ENCODE data around the gene CDKAL1. TPM values are rescaled to one million over a fixed set of nuclear protein-coding genes. Genes with fewer than 3 reads are reported as not detected.

CDKAL1 gene
- total and polyA plus RNA-seq, 10 of the 15 experiments (the other 5 are each of a cell fraction or from before 2014, with no cell fraction given), result 10.7 to 26.9 (median 17.3) TPM

- in situ Hi-C loops (cut with MboI), result no loop called here
- Histone ChIP-seq H2AFZ (ENCODE audit: control insufficient read depth, low read depth, low read length) (no peak overlapping the region), H4K20me1 (ENCODE audit: control insufficient read depth, insufficient read depth) (no peaks in the 10 kb centered on the region), H3K79me2 (ENCODE audit: control insufficient read depth, insufficient read depth, low read length) (no peaks in the 10 kb centered on the region), H3K9ac (ENCODE audit: control insufficient read depth, insufficient read depth, low read length) (no peak overlapping the region), H3K27me3 (replicated peaks in 1 of 2; ENCODE audit: control insufficient read depth in 2 of 2, insufficient read depth in 2 of 2, low read length in 1 of 2) (no peaks in the 10 kb centered on the region), H3K36me3 (ENCODE audit: control insufficient read depth in 2 of 2, insufficient read depth in 2 of 2, low read length in 1 of 2) (peaks cover 0 to 2% of the 10 kb centered on the region in 2 experiments; a peak in 1 of 4 replicates), H3K4me1 (ENCODE audit: control insufficient read depth, insufficient read depth, low read length) (no peaks in the 10 kb centered on the region), H3K4me2 (ENCODE audit: control insufficient read depth, insufficient read depth) (no peak overlapping the region), H3K4me3 (no peak overlapping the region), H3K9me3 (replicated peaks; ENCODE audit: control insufficient read depth, insufficient read depth, low read length) (no peaks in the 10 kb centered on the region; the same call in 2 of the 3 replicates), H3K27ac (ENCODE audit: control insufficient read depth, insufficient read depth) (no peak overlapping the region)
- intact Hi-C loops (cut with micrococcal nuclease; ENCODE audit: unreplicated experiment), result no loop called here
- WGBS (ENCODE audit: insufficient coverage, insufficient replicate concordance, low lambda C conversion rate, missing lambda C conversion rate), result 83% methylated on average over 4 of the region's 4 CpGs
- ChIA-PET RAD21 (ENCODE audit: unreplicated experiment) (no interaction called here), POLR2A (no interaction called here), CTCF (no interaction called here), SMC1A (ENCODE audit: uncharacterized antibody, unreplicated experiment) (no interaction called here)
- ATAC-seq, result no peak
- no TSS peak for BruUV-seq (replicated peaks)
- TF ChIP-seq ZNF217 (IDR thresholded peaks at IDR 0.05) (no peak), MYB (IDR thresholded peaks at IDR 0.05; ENCODE audit: borderline replicate concordance, low read depth, low read length) (no peak), MLLT1 (IDR thresholded peaks at IDR 0.05) (no peak), CBX3 (IDR thresholded peaks at IDR 0.05; ENCODE audit: borderline replicate concordance, low read depth) (no peak), MAX (IDR thresholded peaks at IDR 0.05; ENCODE audit: low read depth, low read length) (no peak), NR2F1 (conservative IDR thresholded peaks at IDR 0.05) (no peak), SKIL (IDR thresholded peaks at IDR 0.05; ENCODE audit: low read depth, poor library complexity, severe bottlenecking) (no peak), RELB (IDR thresholded peaks at IDR 0.05; ENCODE audit: low read depth) (no peak), BRCA1 (IDR thresholded peaks at IDR 0.05; ENCODE audit: low read depth, low read length) (no peak), RCOR1 (conservative IDR thresholded peaks at IDR 0.05; ENCODE audit: low read depth, low read length) (no peak), ZSCAN29 (IDR thresholded peaks at IDR 0.05) (no peak), E2F4 (IDR thresholded peaks at IDR 0.05; ENCODE audit: low read depth, low read length) (no peak), FOXM1 (IDR thresholded peaks at IDR 0.05; ENCODE audit: low read depth, low read length) (no peak), HDAC6 (IDR thresholded peaks at IDR 0.05; ENCODE audit: unreplicated experiment) (no peak), PAX8 (IDR thresholded peaks at IDR 0.05) (no peak)
- FAIRE-seq, result no peak
- no peak for DNase-seq (ENCODE audit: low read depth, low spot score)
These were observed 118.8 kb downstream of the CDKAL1 start for GRCh38 chr6:20653085-20653479.
